ENCODE results near the gene SYNDIG1L. TPM values are rescaled to one million over a fixed set of nuclear protein-coding genes. Genes with fewer than 3 reads are reported as not detected.
A peak's percentile ranks its signal among the peaks of the same experiment; 100 is the strongest.

SYNDIG1L gene
- total RNA-seq, result under 1 TPM in 5 of 10 donors, not detected in 5; 0.09 to 0.15 (median 0.15) TPM
- polyA plus RNA-seq, result under 1 TPM in 1 of 2 donors, not detected in 1; 0.03 TPM
- long read RNA-seq, donor 1, result 0 reads
- long read RNA-seq, donor 2, result 0 reads
- long read RNA-seq, donor 3, result 0 reads

DNA sequence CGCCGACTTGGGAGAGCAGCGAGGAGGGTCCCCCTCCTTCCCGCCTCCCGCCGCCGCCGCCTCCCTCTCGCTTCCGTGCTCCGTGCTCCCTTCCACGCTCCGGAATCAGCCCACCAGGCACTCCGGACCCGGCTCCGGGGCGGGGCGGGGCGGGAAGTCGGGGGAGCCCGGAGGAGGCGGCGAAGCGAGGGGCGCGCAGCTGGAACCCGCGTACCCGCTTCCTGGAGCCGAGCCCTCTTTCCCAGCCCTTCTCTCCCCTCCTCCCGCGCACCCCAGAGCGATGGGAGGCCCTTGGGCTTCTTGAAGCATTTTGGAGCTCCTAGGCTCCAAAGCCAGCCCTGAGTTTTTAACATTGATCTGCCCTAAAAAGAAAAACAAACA, at the start of gene SYNDIG1L:
Gene SYNDIG1L, minus strand, starts transcription at position 9 of the 381 bp plus-strand sequence. CDS start 16,466 bp downstream, outside the sequence.
- Histone ChIP-seq H3K4me1 (peaks cover 0 to 5% (median 0%) of the 10 kb centered on the region in 9 donors), H3K27me3 (peaks cover 0 to 39% (median 28%) of the 10 kb centered on the region in 7 donors), H3K36me3 (no peaks in the 10 kb centered on the region), H3K27ac (no peak within 1 kb of the TSS), H3K9me3 (peaks cover 0 to 3% (median 0%) of the 10 kb centered on the region in 11 donors), H3K4me3 (no peak within 1 kb of the TSS)
- ATAC-seq (no peak), DNase-seq (no peak)
- no peak for TF ChIP-seq CTCF (IDR thresholded peaks at IDR 0.05)
- WGBS, 2 donors, result 4% methylated on average over 29 to 33 of the region's 33 CpGs
- intact Hi-C loops (cut with DNase I), result no loop called here

GRCh38 chr14:74475678-74476077, 49.7 kb upstream of the SYNDIG1L start:
- WGBS, 2 donors, result 58% methylated on average over 3 of the region's 3 CpGs
- ATAC-seq (peak in 2 of 8 donors; percentile 42 to 65), DNase-seq (no peak)
- Histone ChIP-seq H3K27me3 (no peaks in the 10 kb centered on the region), H3K4me1 (peaks cover 0 to 20% (median 7%) of the 10 kb centered on the region in 9 donors), H3K9me3 (no peaks in the 10 kb centered on the region), H3K36me3 (peaks cover 0 to 86% (median 17%) of the 10 kb centered on the region in 9 donors), H3K4me3 (no peak overlapping the region), H3K27ac (peak overlapping the region in 2 of 10 donors; percentile 35 to 42)
- intact Hi-C loops (cut with DNase I), result loop anchor here in 5 of 10 donors (1.0 to 5.0 kb wide), 2 partner anchors 113 kb away; no protein-coding TSS in a partner anchor
- TF ChIP-seq CTCF (IDR thresholded peaks at IDR 0.05), result no peak

- Histone ChIP-seq H3K4me3 (no peak overlapping the region), H3K9me3 (no peaks in the 10 kb centered on the region), H3K36me3 (peaks cover 0 to 73% (median 6%) of the 10 kb centered on the region in 9 donors), H3K4me1 (peaks cover 0 to 29% (median 8%) of the 10 kb centered on the region in 9 donors), H3K27ac (no peak overlapping the region), H3K27me3 (no peaks in the 10 kb centered on the region)
- WGBS, 2 donors, result 64 to 74% methylated on average over 2 of the region's 2 CpGs
- intact Hi-C loops (cut with DNase I), result no loop called here
- DNase-seq (no peak), ATAC-seq (peak in 1 of 8 donors; percentile 14)
- TF ChIP-seq CTCF (IDR thresholded peaks at IDR 0.05), result no peak
These were observed 48.4 kb upstream of the SYNDIG1L start for GRCh38 chr14:74474376-74474775.

DNA sequence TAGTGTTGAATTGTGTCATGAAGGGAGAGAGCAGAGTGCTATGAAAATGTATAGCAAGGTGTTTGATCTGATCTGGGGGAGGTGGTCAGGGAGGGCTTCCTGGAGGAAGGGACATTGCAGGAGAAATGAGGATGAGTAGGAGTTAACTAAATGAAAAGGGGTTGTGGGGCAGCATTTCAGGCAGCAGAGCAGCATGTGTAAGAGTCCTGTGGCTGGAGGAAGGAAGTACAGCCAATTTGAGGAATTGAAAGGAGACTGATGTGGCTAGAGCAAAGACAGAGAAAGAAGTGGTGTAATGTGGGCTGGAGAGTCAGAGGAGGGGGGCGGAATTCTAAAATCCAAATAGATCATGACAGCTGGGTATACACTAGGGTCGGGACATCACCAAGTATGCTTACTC, 46.6 kb upstream of the SYNDIG1L start:
- Histone ChIP-seq H3K9me3 (no peaks in the 10 kb centered on the region), H3K4me1 (peaks cover 0 to 36% (median 8%) of the 10 kb centered on the region in 9 donors), H3K36me3 (peaks cover 0 to 57% (median 1%) of the 10 kb centered on the region in 9 donors), H3K4me3 (no peak overlapping the region), H3K27me3 (no peaks in the 10 kb centered on the region), H3K27ac (no peak overlapping the region)
- intact Hi-C loops (cut with DNase I), result no loop called here
- TF ChIP-seq CTCF (IDR thresholded peaks at IDR 0.05), result no peak
- no peak for ATAC-seq
- DNase-seq, result no peak
- WGBS, 2 donors, result 92 to 100% methylated on average over 2 of the region's 2 CpGs
